Osteocyte (in vitro differentiated cells): ENCODE data around the gene ENTHD1. TPM values are rescaled to one million over a fixed set of nuclear protein-coding genes. Genes with fewer than 3 reads are reported as not detected.

ENCODE experiments used
- DNase-seq: peaks from one replicate; pipeline ENCODE4 v3.0.0; 2021; ENCODE audit warnings: mixed read lengths; ENCODE audit not compliant: unreplicated experiment; ENCODE audit errors: extremely low spot score
- H3K27ac Mint-ChIP-seq: one replicate; pipeline ENCODE4 v1.8.0; 2021; ENCODE audit warnings: mild to moderate bottlenecking, mixed read lengths; ENCODE audit not compliant: unreplicated experiment
- H3K27me3 Mint-ChIP-seq: one replicate; pipeline ENCODE4 v1.8.0; 2021; ENCODE audit warnings: mixed read lengths; ENCODE audit not compliant: unreplicated experiment
- H3K36me3 Mint-ChIP-seq: one replicate; pipeline ENCODE4 v1.8.0; 2021; ENCODE audit warnings: mixed read lengths; ENCODE audit not compliant: unreplicated experiment
- H3K4me1 Mint-ChIP-seq: one replicate; pipeline ENCODE4 v1.8.0; 2021; ENCODE audit warnings: mixed read lengths; ENCODE audit not compliant: unreplicated experiment
- H3K4me3 Mint-ChIP-seq: one replicate; pipeline ENCODE4 v1.8.0; 2021; ENCODE audit warnings: mild to moderate bottlenecking, moderate library complexity, mixed read lengths; ENCODE audit not compliant: unreplicated experiment
- H3K9me3 Mint-ChIP-seq: one replicate; pipeline ENCODE4 v1.8.0; 2021; ENCODE audit warnings: mixed read lengths; ENCODE audit not compliant: unreplicated experiment
- CTCF ChIP-seq: fragments of 200-600 bp; sonication (generic); IDR thresholded peaks from 2 replicates; pipeline ENCODE4 v1.5.0; 2021; ENCODE audit warnings: antibody characterized with exemption, mild to moderate bottlenecking, moderate library complexity
- total RNA-seq: library from RNA; stranded (reverse); gene quantifications from 2 replicates; pipeline ENCODE4 v1.2.1, GENCODE V29; 2021

Gene ENTHD1
- total RNA-seq, 1 donor from 2014 or later = not detected

GRCh38 chr22:39721206-39722031 lies 172.1 kb downstream of the ENTHD1 start:
- Mint-ChIP-seq H3K27ac (no peak overlapping the region), H3K4me3 (no peak overlapping the region), H3K4me1 (no peaks in the 10 kb centered on the region), H3K36me3 (no peaks in the 10 kb centered on the region), H3K27me3 (peaks cover 32% of the 10 kb centered on the region), H3K9me3 (no peaks in the 10 kb centered on the region)
- no peak for TF ChIP-seq CTCF
- no peak for DNase-seq

GRCh38 chr22:39719559-39720450 lies 173.8 kb downstream of the ENTHD1 start:
- no peaks in the 10 kb centered on the region for H3K4me1 Mint-ChIP-seq
- no peak for DNase-seq

DNA sequence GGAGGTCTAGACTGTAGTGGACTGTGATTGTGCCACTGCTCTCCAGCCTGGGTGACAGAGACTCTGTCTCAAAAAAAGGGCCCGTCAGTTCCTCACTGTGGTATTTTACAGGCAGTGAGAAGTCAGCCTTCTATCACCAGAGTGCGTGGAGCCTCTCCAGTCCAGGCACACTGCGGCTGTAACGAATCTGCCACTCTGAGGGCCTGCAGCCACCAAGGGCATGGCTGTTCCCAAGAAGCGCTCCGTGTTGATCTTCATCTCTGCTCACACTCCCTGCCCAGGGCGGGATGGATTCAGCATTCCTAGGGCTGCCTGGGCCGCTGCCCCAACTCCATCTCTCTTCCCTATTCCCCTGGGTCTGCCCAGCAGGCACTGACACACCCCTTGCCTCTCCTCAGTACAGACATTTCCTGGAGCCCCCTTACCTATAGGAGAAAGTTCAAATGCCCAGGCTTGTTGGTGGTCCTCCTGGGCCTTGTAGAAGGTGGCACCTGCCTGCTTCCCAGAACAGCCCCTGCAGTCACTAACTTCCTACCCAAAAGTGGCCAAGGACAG lies 174.6 kb downstream of the ENTHD1 start:
- no peaks in the 10 kb centered on the region for H3K9me3 Mint-ChIP-seq
- no peak for DNase-seq
- H3K36me3 Mint-ChIP-seq = no peaks in the 10 kb centered on the region
- H3K27ac Mint-ChIP-seq = no peak overlapping the region
- H3K4me3 Mint-ChIP-seq = no peak overlapping the region
- peaks cover 36% of the 10 kb centered on the region for H3K27me3 Mint-ChIP-seq
- TF ChIP-seq CTCF = no peak
- no peaks in the 10 kb centered on the region for H3K4me1 Mint-ChIP-seq

More at GRCh38 chr22:39719559-39720450, 173.8 kb downstream of the ENTHD1 start:
- H3K27ac Mint-ChIP-seq = no peak overlapping the region
- no peaks in the 10 kb centered on the region for H3K9me3 Mint-ChIP-seq
- TF ChIP-seq CTCF = no peak
- H3K4me3 Mint-ChIP-seq = no peak overlapping the region
- peaks cover 33% of the 10 kb centered on the region for H3K27me3 Mint-ChIP-seq
- no peaks in the 10 kb centered on the region for H3K36me3 Mint-ChIP-seq

GRCh38 chr22:39718206-39718605 lies 175.4 kb downstream of the ENTHD1 start:
- Mint-ChIP-seq H3K27ac (no peak overlapping the region), H3K4me3 (no peak overlapping the region), H3K4me1 (no peaks in the 10 kb centered on the region)

More at GRCh38 chr22:39718206-39718605, 175.4 kb downstream of the ENTHD1 start:
- no peak for TF ChIP-seq CTCF
- Mint-ChIP-seq H3K9me3 (no peaks in the 10 kb centered on the region), H3K36me3 (no peaks in the 10 kb centered on the region), H3K27me3 (peaks cover 40% of the 10 kb centered on the region)
- no peak for DNase-seq
